ENCODE data around the gene NAGS.
"Not testable (repeated sequence)": the region's sequence is repeated elsewhere in the genome, so short reads cannot be mapped to it uniquely, and the experiment has no call there.

The NAGS gene

GRCh38 chr17:43984521-43984920 lies 19.9 kb upstream of the NAGS start:
- DNase-seq (ENCODE audit: low read depth) = no peak

GRCh38 chr17:43986225-43986981 lies 18.0 kb upstream of the NAGS start:
- DNase-seq (ENCODE audit: low read depth) = no peak

DNA sequence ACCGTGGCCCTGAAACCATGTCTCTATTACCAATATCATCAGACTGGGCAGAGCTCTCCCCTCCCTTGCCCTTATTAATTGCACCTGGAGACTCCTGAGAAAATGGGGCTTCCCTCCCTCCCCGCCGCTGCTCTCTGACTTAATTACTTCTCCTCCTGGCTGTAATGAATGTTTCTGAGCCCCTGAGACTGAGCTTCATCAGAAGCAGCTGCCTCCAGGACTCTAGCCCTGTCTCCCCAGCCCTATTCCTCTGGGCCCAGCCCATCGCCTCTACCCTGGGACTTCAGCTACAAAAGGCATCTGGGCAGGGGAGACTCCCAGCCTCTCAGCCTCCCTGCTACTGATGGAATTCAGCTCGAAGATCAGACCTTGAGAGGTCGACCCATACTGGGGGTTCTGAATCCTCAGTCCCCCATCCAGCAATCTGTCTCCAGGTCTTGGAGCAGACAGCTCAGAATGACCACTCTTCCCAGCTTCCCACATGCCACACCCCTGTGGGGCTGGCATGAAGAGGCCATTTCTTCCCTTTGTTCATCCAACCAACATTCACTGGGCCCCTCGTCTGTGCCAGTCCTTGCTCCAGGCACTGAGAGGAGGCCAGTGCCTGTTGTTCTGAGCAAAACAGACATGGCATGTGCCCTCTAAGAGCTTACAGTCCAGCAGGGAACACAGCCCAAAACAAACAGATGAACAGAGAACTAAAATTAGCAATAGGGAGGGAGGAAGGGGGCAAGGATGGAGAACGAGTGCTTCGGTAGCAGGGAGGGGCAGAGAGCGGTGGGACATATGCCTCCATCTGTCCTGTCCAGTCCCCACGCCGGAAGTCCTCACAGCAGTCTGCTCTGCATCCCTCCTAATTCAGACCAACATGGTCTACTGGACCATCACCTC lies 17.0 kb upstream of the NAGS start:
- no peak for DNase-seq (ENCODE audit: low read depth)

- no peak for DNase-seq (ENCODE audit: low read depth)
Measured at GRCh38 chr17:43988301-43988700, 16.1 kb upstream of the NAGS start.

DNA sequence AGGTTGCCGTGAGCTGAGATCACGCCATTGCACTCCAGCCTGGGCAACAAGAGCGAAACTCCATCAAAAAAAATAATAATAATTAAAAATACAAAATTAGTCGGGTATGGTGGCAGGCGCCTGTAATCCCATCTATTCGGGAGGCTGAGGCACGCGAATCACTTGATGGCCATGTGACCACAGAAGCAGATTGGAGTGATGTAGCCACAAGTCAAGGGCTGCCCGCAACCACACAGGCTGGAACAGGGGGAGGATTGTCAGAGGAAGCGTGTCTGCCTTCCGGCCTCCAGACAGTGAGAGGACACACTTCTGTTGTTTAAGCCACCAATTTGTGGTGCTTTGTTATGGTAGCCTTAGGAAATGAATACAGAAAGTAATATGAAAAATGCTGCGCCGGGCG lies 11.8 kb upstream of the NAGS start:
- no peak for DNase-seq (ENCODE audit: low read depth)

GRCh38 chr17:43994272-43995149 lies 9.9 kb upstream of the NAGS start:
- DNase-seq (ENCODE audit: low read depth) = peak; percentile 50

DNA sequence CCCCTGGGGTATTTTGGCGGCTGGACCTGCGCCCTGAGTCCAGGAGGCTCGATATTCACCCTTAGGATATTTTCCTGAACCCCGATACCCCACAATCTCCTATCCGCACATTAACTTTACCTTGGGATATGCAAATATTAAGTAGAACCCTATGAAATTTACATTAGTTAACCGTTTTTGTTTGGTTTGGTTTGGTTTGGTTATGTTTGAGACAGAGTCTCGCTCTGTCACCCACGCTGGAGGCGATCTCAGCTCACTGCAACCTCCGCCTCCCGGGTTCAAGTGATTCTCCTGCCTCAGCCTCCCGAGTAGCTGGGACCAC lies 9.3 kb upstream of the NAGS start:
- no peak for DNase-seq (ENCODE audit: low read depth)

- not testable (repeated sequence) for DNase-seq (ENCODE audit: low read depth)
Measured at GRCh38 chr17:43997180-43997579, 7.2 kb upstream of the NAGS start.

GRCh38 chr17:43998552-43998951 lies 5.9 kb upstream of the NAGS start:
- no peak for DNase-seq (ENCODE audit: low read depth)

DNA sequence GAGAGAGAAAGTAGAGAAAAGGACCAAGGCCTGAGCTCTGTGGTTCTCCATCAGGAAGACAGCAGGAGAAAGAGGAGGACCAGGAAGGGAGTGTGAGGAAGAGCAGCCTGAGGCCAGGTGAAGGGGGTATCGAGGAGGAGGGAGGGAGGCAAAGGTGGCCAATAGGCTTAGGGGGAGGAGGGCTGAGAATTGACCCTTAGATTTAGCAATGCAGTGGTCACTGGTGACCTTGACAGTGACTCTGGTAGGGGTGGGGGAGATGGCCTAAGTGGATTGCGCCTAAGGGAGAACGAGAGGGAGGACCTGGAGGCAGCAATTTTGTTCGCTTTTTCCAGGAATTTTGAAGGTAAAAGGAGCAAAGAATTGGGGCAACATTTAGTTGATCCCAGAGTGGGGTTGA lies 5.4 kb upstream of the NAGS start:
- DNase-seq (ENCODE audit: low read depth) = no peak

DNA sequence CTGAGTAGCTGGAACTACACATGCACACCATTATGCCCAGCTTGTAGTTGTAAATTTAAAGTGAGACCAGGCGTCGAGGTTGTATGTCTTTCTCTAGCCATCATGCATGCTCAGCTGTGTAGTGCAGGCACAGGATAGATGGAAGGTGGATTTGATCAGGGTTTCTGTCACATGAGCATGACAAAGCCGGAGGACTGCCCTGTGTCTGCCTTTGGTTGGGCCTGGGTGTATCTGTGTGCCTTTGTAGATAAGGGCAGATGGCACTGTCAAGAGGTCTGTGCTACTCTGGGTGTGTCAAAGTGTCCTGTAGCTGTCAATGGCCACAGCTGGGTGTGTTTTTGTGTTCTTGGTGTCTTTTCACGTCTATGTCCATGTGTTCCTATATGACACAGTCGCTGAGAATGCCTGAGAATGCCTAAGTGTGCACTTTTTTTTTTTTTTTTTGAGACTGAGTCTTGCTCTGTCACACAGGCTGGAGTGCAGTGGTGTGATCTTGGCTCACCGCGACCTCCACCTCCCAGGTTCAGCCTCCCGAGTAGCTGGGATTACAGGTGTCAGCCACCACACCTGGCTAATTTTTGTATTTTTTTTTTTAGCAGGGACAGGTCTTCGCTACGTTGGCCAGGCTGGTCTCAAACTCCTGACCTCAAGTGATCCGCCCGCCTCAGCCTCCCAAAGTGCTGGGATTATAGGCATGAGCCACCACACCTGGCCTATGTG lies 4.1 kb upstream of the NAGS start:
- no peak for DNase-seq (ENCODE audit: low read depth)

DNA sequence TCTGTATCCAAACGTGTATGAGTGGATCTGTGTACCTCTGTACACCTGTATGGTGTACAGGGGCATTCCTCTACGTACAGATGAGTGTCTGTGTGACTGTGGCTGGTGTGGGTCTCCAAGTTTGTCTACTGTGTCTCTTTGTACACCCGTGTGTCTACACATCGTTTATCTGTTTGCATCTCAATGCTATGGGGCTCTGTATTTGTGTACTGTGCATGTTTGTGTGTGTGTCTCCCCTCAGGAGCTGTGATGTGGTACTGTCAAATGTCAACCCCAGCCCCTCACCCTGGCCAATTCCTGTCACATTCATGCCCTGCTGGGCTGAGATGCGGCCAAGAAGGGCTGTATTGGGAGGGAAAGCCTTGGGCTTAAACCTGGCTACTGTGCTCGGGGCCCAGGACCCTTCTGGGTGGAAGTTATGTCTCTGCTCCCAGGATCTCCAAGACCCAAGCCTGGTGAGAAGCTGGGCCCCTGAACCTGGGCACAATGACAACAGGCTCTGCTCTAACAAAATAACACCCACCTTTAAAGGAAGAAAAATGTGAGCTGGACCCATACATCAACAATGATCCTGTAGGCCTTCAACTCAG lies 3.5 kb upstream of the NAGS start:
- no peak for DNase-seq (ENCODE audit: low read depth)

GRCh38 chr17:44001461-44001920 lies 2.9 kb upstream of the NAGS start:
- DNase-seq (ENCODE audit: low read depth) = no peak

DNA sequence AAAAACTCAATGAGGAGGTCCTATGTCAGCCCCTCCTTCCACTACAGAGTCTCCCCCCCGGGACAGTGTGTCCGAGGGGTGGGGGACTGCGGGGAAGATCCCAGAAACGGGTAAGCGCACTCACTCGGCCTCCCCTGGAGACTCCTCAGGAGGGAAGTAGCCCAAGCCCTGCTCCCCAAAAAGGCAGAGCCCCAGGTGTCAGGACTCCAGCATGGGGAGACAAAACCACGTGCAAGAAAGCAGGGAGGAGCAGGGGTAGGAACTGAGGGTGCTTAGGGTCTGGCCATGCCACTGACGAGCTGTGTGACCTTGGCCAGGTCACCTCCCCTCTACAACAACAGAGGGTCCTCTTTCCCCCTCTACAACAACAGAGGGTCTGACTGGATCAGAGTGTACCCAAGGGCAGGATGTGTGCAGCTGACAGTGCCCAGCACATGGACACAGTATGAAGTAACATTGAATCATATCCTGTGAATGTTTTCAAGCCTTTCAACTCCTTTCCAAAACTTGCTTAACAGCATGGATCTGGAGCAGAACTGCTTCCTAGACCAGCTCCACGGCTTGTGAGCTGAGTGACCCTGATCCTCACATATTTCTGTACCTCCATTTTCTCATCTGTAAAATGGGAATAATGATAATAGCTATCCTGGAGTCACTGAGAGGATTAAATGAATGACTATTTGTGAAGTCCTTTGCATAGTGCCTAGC lies 2.1 kb upstream of the NAGS start:
- no peak for DNase-seq (ENCODE audit: low read depth)

GRCh38 chr17:44004761-44005526 lies 522 bp downstream of the NAGS start:
- DNase-seq (ENCODE audit: low read depth) = no peak

DNA sequence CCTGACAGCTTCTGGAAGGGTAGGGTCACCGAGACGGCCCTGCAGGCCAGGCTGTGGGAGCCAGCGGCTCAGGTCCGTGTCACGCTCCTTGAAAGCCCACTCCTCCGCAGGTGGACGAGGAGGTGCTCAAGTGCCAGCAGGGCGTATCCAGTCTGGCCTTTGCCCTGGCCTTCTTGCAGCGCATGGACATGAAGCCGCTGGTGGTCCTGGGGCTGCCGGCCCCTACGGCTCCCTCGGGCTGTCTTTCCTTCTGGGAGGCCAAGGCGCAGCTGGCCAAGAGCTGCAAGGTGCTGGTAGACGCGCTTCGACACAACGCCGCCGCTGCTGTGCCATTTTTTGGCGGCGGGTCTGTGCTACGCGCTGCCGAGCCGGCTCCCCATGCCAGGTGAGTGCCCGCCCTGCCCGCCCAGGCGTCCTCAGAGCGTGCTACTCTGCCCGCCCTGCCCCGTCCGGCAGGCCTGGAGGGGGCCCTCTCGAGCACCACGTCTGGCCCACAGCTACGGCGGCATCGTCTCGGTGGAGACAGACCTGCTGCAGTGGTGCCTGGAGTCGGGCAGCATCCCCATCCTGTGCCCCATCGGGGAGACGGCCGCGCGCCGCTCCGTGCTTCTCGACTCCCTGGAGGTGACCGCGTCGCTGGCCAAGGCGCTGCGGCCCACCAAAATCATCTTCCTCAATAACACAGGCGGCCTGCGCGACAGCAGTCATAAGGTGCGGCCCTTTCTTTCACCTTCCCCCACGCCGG lies 1.3 kb downstream of the NAGS start:
- DNase-seq (ENCODE audit: low read depth) = peak; percentile 9

GRCh38 chr17:44006272-44006597 lies 1.8 kb downstream of the NAGS start:
- DNase-seq (ENCODE audit: low read depth) = no peak

DNA sequence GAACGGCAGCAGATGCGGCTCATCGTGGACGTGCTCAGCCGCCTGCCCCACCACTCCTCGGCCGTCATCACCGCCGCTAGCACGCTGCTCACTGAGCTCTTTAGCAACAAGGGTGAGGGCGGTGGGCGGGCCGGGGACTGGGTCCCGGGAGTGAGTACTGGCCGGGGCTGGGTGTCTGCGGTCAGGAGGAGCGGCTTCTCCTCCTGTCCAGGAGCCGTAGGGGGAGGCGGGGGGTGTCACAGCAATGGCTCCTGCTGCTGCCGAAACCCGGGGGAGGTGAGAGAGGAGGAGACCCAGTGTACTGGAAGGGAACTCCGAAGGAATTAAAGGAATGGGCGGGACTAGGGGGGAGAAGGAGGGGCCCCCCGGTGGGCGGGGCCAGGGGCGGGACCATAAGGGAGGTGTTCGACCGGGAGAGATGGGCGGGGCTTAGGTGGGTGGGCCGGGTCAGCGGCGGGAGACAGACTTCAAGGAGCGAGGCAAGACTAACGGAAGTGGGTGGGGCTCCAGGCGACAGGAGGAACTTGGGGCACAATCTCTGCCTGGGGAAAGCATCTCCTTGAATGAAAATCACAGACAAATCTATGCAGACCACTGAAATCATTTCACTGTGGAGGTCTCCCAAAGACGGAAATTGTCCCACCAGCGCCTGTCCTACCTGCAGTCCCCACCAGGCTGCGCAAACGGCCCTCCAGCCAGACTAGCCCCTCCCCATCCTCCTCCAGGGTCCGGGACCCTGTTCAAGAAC lies 2.4 kb downstream of the NAGS start:
- DNase-seq (ENCODE audit: low read depth) = peak; percentile 95

Measured in activated gamma-delta T cell treated with anti-CD3 and anti-CD28 coated beads, Interleukin-2, amount 50 U/mL, for 16 hours (primary cell).